Osteoblast (primary cell): ENCODE measurements around the gene RNF2. TPM values are rescaled to one million over a fixed set of nuclear protein-coding genes. Genes with fewer than 3 reads are reported as not detected.

ENCODE experiments used
- DNase-seq: peaks from one replicate; pipeline ENCODE4 v3.0.0; 2011; ENCODE audit warnings: low spot score, mixed read lengths; ENCODE audit not compliant: insufficient read length; ENCODE audit errors: missing footprints
- H2AFZ ChIP-seq: 2 replicates; pipeline ENCODE4 v1.6.0; 2011; ENCODE audit warnings: mild to moderate bottlenecking, low read length
- H3K27ac ChIP-seq: 2 replicates; pipeline ENCODE4 v1.5.1; 2011; ENCODE audit warnings: mild to moderate bottlenecking, low read depth, low read length, moderate library complexity
- H3K27me3 ChIP-seq: 2 replicates; pipeline ENCODE4 v1.6.0; 2012; ENCODE audit warnings: mild to moderate bottlenecking, control low read depth, inconsistent platforms, low read length, moderate library complexity; ENCODE audit not compliant: insufficient read depth
- H3K36me3 ChIP-seq: 2 replicates; pipeline ENCODE4 v1.5.1; 2011; ENCODE audit warnings: mild to moderate bottlenecking, low read length, control low read depth, moderate library complexity; ENCODE audit not compliant: insufficient read depth
- H3K4me1 ChIP-seq: 2 replicates; pipeline ENCODE4 v1.5.1; 2011; ENCODE audit warnings: mild to moderate bottlenecking, low read length, control low read depth, moderate library complexity; ENCODE audit not compliant: insufficient read depth
- H3K4me2 ChIP-seq: 2 replicates; pipeline ENCODE4 v1.6.0; 2011; ENCODE audit warnings: mild to moderate bottlenecking, low read length; ENCODE audit not compliant: insufficient read depth
- H3K4me3 ChIP-seq: fragments of 200-600 bp; sonication (generic); 3 replicates; pipeline ENCODE4 v1.5.1; 2012; ENCODE audit warnings: mild to moderate bottlenecking, low read length, inconsistent platforms; ENCODE audit not compliant: insufficient read depth
- H3K79me2 ChIP-seq: 2 replicates; pipeline ENCODE4 v1.6.0; 2012; ENCODE audit warnings: mild to moderate bottlenecking, low read length, control low read depth, inconsistent platforms; ENCODE audit not compliant: insufficient read depth
- H3K9me3 ChIP-seq: 2 replicates; pipeline ENCODE4 v1.5.1; 2011; ENCODE audit warnings: low read depth, low read length, control low read depth
- H4K20me1 ChIP-seq: 2 replicates; pipeline ENCODE4 v1.6.0; 2012; ENCODE audit warnings: mild to moderate bottlenecking, low read length, control low read depth; ENCODE audit not compliant: insufficient read depth
- total RNA-seq: library from RNA; depleted of rRNA; stranded (reverse); fragments of >200 nt; gene quantifications from 2 replicates; pipeline ENCODE4 v1.2.3, GENCODE V29; 2012
- TF ChIP-seq, protein P1 (sequence below): IDR thresholded peaks from 2 replicates; pipeline ENCODE4 v1.5.1; 2011; ENCODE audit warnings: mild to moderate bottlenecking, low read depth, low read length, moderate library complexity; ENCODE audit errors: extremely low read depth

Gene RNF2
- total RNA-seq, 1 donor = 20.3 TPM

DNA sequence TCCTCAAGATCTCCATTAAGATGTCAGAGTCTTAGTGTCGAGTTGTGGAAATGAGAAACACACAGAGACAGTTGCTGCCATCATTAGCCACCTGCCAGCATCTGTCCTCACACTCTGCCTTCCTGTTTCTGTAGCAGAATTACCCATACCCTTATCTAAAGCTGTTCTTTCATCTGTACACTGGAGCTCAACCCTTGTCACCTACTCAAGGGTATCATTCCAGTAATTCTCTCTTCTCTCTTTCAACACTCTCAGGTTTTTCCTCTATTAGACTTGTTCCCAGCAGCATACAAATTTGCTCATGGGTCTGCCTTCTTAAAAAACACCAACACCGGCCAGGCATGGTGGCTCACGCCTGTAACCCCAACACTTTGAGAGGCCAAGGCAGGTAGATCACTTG is 27.4 kb upstream of the RNF2 start:
- Histone ChIP-seq H3K4me1 (peaks cover 11% of the 10 kb centered on the region), H4K20me1 (no peaks in the 10 kb centered on the region), H3K4me3 (no peak overlapping the region), H3K36me3 (no peaks in the 10 kb centered on the region), H3K27ac (peak overlapping the region; percentile 36), H3K27me3 (no peaks in the 10 kb centered on the region), H3K9me3 (no peaks in the 10 kb centered on the region), H3K79me2 (no peaks in the 10 kb centered on the region), H3K4me2 (no peak overlapping the region), H2AFZ (no peak overlapping the region)
- no peak for DNase-seq
- TF ChIP-seq, protein P1, sequence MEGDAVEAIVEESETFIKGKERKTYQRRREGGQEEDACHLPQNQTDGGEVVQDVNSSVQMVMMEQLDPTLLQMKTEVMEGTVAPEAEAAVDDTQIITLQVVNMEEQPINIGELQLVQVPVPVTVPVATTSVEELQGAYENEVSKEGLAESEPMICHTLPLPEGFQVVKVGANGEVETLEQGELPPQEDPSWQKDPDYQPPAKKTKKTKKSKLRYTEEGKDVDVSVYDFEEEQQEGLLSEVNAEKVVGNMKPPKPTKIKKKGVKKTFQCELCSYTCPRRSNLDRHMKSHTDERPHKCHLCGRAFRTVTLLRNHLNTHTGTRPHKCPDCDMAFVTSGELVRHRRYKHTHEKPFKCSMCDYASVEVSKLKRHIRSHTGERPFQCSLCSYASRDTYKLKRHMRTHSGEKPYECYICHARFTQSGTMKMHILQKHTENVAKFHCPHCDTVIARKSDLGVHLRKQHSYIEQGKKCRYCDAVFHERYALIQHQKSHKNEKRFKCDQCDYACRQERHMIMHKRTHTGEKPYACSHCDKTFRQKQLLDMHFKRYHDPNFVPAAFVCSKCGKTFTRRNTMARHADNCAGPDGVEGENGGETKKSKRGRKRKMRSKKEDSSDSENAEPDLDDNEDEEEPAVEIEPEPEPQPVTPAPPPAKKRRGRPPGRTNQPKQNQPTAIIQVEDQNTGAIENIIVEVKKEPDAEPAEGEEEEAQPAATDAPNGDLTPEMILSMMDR = no peak

DNA sequence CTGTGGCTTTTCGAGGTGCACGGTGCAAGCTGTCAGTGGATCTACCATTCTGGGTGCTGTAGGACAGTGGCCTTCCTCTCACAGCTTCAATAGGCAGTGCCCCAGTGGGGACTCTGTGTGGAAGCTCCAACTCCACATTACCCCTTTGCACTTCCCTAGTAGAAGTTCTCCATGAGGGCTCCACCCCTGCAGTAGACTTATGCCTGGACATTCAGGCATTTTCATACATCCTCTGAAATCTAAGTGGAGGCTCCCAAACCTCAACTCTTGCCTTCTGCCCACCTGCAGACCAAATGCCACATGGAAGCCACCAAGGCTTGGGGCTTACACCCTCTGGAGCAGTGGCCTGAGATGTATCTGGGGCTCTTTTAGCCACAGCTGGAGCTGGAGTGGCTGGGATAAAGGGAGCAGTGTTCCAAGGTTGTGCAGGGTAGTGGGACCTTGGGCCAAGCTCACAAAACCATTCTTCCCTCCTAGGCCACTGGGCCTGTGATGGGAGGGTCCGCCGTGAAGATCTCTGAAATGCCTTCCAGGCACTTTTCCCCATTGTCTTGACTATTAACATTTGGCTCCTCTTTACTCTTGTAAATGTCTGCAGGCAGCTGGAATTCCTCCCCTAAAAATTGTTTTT is 18.0 kb upstream of the RNF2 start:
- TF ChIP-seq, protein P1 = no peak
- H3K36me3 ChIP-seq = no peaks in the 10 kb centered on the region

DNA sequence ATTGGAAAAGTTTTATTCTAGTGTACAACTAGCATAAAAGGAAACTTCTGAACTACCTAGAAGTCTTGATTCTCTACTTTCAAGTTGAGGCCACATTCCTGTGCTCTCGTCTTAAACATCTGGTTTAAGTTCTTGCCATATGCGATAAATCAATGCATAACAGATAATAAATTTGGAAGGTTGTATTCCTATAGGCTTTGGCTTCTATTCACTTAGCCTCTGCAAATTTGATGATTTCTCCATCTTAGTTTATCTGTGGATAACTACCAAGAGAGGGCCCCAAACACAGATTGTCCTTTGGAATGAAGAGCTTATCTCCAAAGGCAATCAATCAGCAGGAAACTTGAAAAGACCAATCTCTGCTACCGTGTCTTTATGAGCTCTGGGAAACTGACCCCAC is 11.7 kb upstream of the RNF2 start:
- H4K20me1 ChIP-seq = no peaks in the 10 kb centered on the region
- TF ChIP-seq, protein P1 = no peak
- no peak overlapping the region for H3K4me3 ChIP-seq
- no peak overlapping the region for H3K4me2 ChIP-seq
- no peak overlapping the region for H3K27ac ChIP-seq
- H2AFZ ChIP-seq = no peak overlapping the region
- H3K9me3 ChIP-seq = no peaks in the 10 kb centered on the region
- H3K79me2 ChIP-seq = no peaks in the 10 kb centered on the region
- H3K4me1 ChIP-seq = no peaks in the 10 kb centered on the region
- DNase-seq = no peak
- no peaks in the 10 kb centered on the region for H3K36me3 ChIP-seq
- H3K27me3 ChIP-seq = peaks cover 5% of the 10 kb centered on the region

More for the DNA sequence above, 18.0 kb upstream of the RNF2 start:
- H3K27me3 ChIP-seq = no peaks in the 10 kb centered on the region
- no peak overlapping the region for H3K4me2 ChIP-seq
- H3K9me3 ChIP-seq = peaks cover 7% of the 10 kb centered on the region
- no peak overlapping the region for H3K4me3 ChIP-seq
- H3K27ac ChIP-seq = no peak overlapping the region
- no peaks in the 10 kb centered on the region for H3K4me1 ChIP-seq
- DNase-seq = no peak
- no peak overlapping the region for H2AFZ ChIP-seq
- no peaks in the 10 kb centered on the region for H3K79me2 ChIP-seq
- no peaks in the 10 kb centered on the region for H4K20me1 ChIP-seq

DNA sequence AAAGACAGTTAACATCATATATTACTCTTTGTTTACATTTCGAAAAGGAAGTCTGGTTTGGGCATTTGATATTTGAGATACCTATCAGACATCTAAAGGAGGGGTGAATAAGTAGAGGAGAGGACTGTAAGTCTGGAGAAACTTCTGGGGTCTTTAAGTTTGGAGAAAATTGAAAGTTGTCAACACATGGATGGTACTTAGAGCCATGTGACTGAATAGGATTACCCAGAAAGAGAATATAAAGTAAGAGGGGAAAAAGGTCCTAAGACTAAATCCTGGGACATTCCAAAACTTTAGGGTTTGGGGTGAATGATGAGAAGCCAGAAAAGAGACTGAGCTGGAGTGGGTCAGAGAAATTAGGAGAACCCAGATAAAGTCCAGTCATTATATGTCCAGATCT is 10.1 kb upstream of the RNF2 start:
- Histone ChIP-seq H3K4me1 (no peaks in the 10 kb centered on the region), H3K36me3 (no peaks in the 10 kb centered on the region), H3K27me3 (peaks cover 5% of the 10 kb centered on the region), H2AFZ (no peak overlapping the region), H3K4me3 (no peak overlapping the region), H4K20me1 (no peaks in the 10 kb centered on the region), H3K79me2 (no peaks in the 10 kb centered on the region), H3K27ac (no peak overlapping the region), H3K9me3 (no peaks in the 10 kb centered on the region), H3K4me2 (no peak overlapping the region)
- DNase-seq = no peak
- TF ChIP-seq, protein P1 = no peak
